Caco-2 (cell line): Measurements from ENCODE around the gene P4HA2. TPM values are rescaled to one million over a fixed set of nuclear protein-coding genes. Genes with fewer than 3 reads are reported as not detected.
A peak's percentile ranks its signal among the peaks of the same experiment; 100 is the strongest.

Experiments
- BruUV-seq: library from RNA; stranded (reverse); fragments of 400-500 nt; replicated peaks from 2 replicates; lab custom pipeline; 2021; lab: Mats Ljungman, UMichigan
- CTCF ChIA-PET: fragments of 300-600 bp; sonication (Branson Sonifier 250); formaldehyde crosslinking; loops from one replicate; lab custom pipeline; 2022; ENCODE audit warnings: antibody characterized with exemption; lab: Charles Lee
- POLR2A ChIA-PET: fragments of 300-600 bp; sonication (Branson Sonifier 250); formaldehyde crosslinking; loops from one replicate; lab custom pipeline; 2022; ENCODE audit warnings: antibody characterized with exemption; lab: Charles Lee
- DNase-seq, 2 experiments: peaks; one replicate each; pipeline versions ENCODE4 v3.0.0 to v3.0.0-alpha.2; 2020 to 2022
- H3K27me3 ChIP-seq: replicated peaks from 2 replicates; pipeline ENCODE4 v1.6.0; 2011; ENCODE audit warnings: low read length; ENCODE audit not compliant: control insufficient read depth, insufficient read depth
- H3K36me3 ChIP-seq: 2 replicates; pipeline ENCODE4 v1.5.1; 2011; ENCODE audit warnings: low read length; ENCODE audit not compliant: control insufficient read depth, insufficient read depth
- H3K4me1 ChIP-seq: fragments of 250-450 bp; sonication (Bioruptor Pico); 2 replicates; pipeline ENCODE4 v1.5.1; 2020; ENCODE audit warnings: mild to moderate bottlenecking
- H3K4me3 ChIP-seq: 2 replicates; pipeline ENCODE4 v1.5.1; 2011; ENCODE audit warnings: low read depth, mild to moderate bottlenecking, control low read depth, low read length
- H3K9me3 ChIP-seq: fragments of 250-450 bp; sonication (Bioruptor Pico); 2 replicates; pipeline ENCODE4 v1.5.1; 2020; ENCODE audit warnings: mild to moderate bottlenecking, moderate library complexity
- H3K27ac Mint-ChIP-seq: one replicate; pipeline ENCODE4 v1.8.0; 2022; ENCODE audit warnings: mixed read lengths; ENCODE audit not compliant: unreplicated experiment
- H3K27me3 Mint-ChIP-seq: one replicate; pipeline ENCODE4 v1.8.0; 2022; ENCODE audit warnings: mixed read lengths; ENCODE audit not compliant: insufficient read depth, unreplicated experiment
- H3K36me3 Mint-ChIP-seq: one replicate; pipeline ENCODE4 v1.8.0; 2022; ENCODE audit warnings: mild to moderate bottlenecking, mixed read lengths; ENCODE audit not compliant: insufficient read depth, unreplicated experiment
- H3K4me1 Mint-ChIP-seq: one replicate; pipeline ENCODE4 v1.8.0; 2022; ENCODE audit warnings: low read depth, mixed read lengths; ENCODE audit not compliant: unreplicated experiment
- H3K4me3 Mint-ChIP-seq: one replicate; pipeline ENCODE4 v1.8.0; 2022; ENCODE audit warnings: mild to moderate bottlenecking, moderate library complexity, mixed read lengths; ENCODE audit not compliant: unreplicated experiment
- H3K9me3 Mint-ChIP-seq: one replicate; pipeline ENCODE4 v1.8.0; 2022; ENCODE audit warnings: mixed read lengths; ENCODE audit not compliant: unreplicated experiment
- intact Hi-C: fragments of 100-400 bp; cut with micrococcal nuclease; formaldehyde crosslinking; loops from one replicate; pipeline ENCODE4 v1.10.0; 2022; ENCODE audit not compliant: unreplicated experiment
- total RNA-seq: library from RNA; stranded (reverse); gene quantifications from 2 replicates; pipeline ENCODE4 v1.2.3, GENCODE V29; 2022
- TF ChIP-seq, protein P1 (sequence below), 2 experiments: fragments of 200-600 bp in 1 of 2; IDR thresholded peaks; 1 replicate in 1 of 2; 2 replicates in 1 of 2; pipeline versions ENCODE4 v1.5.1 to v1.8.0; 2011 to 2022; ENCODE audit warnings: antibody characterized with exemption in 1 of 2, control low read depth in 1 of 2, inconsistent platforms in 1 of 2, low read depth in 1 of 2, low read length in 1 of 2, mild to moderate bottlenecking in 1 of 2, moderate library complexity in 1 of 2; ENCODE audit not compliant: insufficient read depth in 1 of 2, severe bottlenecking in 1 of 2, unreplicated experiment in 1 of 2

P4HA2 gene
- total RNA-seq, 1 experiment from 2014 or later, result 41.0 TPM

- peak; percentile 78 to 83 for DNase-seq
- no peaks in the 10 kb centered on the region for H3K4me1 ChIP-seq
- ChIA-PET CTCF (interaction anchor here (0.9 to 2.5 kb wide), 20 partner anchors 9 to 263 kb away, joined by 3 to 26 read pairs (median 6); partner anchors contain the start of genes IRF1, P4HA2, SLC22A4 and SLC22A5), POLR2A (interaction anchor here (0.6 to 1.5 kb wide), 4 partner anchors 131 to 253 kb away, joined by 3 read pairs; partner anchors contain the start of genes IRF1 and SLC22A5)
- no peaks in the 10 kb centered on the region for H3K9me3 ChIP-seq
- Mint-ChIP-seq H3K4me3 (no peak overlapping the region), H3K4me1 (no peaks in the 10 kb centered on the region), H3K27me3 (no peaks in the 10 kb centered on the region), H3K27ac (no peak overlapping the region), H3K9me3 (peaks cover 15% of the 10 kb centered on the region), H3K36me3 (no peaks in the 10 kb centered on the region)
- no peaks in the 10 kb centered on the region for H3K36me3 ChIP-seq
- H3K4me3 ChIP-seq, result no peak overlapping the region
- BruUV-seq, result no TSS peak
- TF ChIP-seq, protein P1, sequence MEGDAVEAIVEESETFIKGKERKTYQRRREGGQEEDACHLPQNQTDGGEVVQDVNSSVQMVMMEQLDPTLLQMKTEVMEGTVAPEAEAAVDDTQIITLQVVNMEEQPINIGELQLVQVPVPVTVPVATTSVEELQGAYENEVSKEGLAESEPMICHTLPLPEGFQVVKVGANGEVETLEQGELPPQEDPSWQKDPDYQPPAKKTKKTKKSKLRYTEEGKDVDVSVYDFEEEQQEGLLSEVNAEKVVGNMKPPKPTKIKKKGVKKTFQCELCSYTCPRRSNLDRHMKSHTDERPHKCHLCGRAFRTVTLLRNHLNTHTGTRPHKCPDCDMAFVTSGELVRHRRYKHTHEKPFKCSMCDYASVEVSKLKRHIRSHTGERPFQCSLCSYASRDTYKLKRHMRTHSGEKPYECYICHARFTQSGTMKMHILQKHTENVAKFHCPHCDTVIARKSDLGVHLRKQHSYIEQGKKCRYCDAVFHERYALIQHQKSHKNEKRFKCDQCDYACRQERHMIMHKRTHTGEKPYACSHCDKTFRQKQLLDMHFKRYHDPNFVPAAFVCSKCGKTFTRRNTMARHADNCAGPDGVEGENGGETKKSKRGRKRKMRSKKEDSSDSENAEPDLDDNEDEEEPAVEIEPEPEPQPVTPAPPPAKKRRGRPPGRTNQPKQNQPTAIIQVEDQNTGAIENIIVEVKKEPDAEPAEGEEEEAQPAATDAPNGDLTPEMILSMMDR (IDR thresholded peaks at IDR 0.05; ENCODE audit: insufficient read depth in 1 of 2, low read depth in 1 of 2, low read length in 1 of 2, severe bottlenecking in 1 of 2, unreplicated experiment in 1 of 2), result peak; percentile 66 to 88
- H3K27me3 ChIP-seq, result no peaks in the 10 kb centered on the region
- intact Hi-C loops, result loop anchor here (1.0 to 5.0 kb wide), 4 partner anchors 34 to 173 kb away; no protein-coding TSS in a partner anchor
These were observed 10.6 kb upstream of the P4HA2 start for GRCh38 chr5:132238169-132238744.

GRCh38 chr5:132237670-132238069 is 10.0 kb upstream of the P4HA2 start:
- TF ChIP-seq, protein P1 (IDR thresholded peaks at IDR 0.05; ENCODE audit: insufficient read depth in 1 of 2, low read depth in 1 of 2, low read length in 1 of 2, severe bottlenecking in 1 of 2, unreplicated experiment in 1 of 2), result no peak
- Histone ChIP-seq H3K27me3 (no peaks in the 10 kb centered on the region), H3K4me1 (no peaks in the 10 kb centered on the region), H3K9me3 (no peaks in the 10 kb centered on the region), H3K36me3 (no peaks in the 10 kb centered on the region), H3K4me3 (no peak overlapping the region)
- Mint-ChIP-seq H3K9me3 (peaks cover 10% of the 10 kb centered on the region), H3K27ac (no peak overlapping the region), H3K4me1 (no peaks in the 10 kb centered on the region), H3K27me3 (no peaks in the 10 kb centered on the region), H3K36me3 (no peaks in the 10 kb centered on the region), H3K4me3 (no peak overlapping the region)
- CTCF ChIA-PET, result interaction anchor here (0.9 to 2.5 kb wide), 21 partner anchors 8 to 263 kb away, joined by 3 to 26 read pairs (median 6); partner anchors contain the start of genes IRF1, P4HA2, SLC22A4 and SLC22A5
- DNase-seq, result peak in 1 of 2 experiments; percentile 10
- BruUV-seq, result no TSS peak
- POLR2A ChIA-PET, result interaction anchor here (0.7 to 1.5 kb wide), 3 partner anchors 72 to 173 kb away, joined by 3 read pairs; partner anchors contain the start of gene SLC22A5
- intact Hi-C loops, result loop anchor here (1.0 to 5.0 kb wide), 4 partner anchors 35 to 173 kb away; no protein-coding TSS in a partner anchor

DNA sequence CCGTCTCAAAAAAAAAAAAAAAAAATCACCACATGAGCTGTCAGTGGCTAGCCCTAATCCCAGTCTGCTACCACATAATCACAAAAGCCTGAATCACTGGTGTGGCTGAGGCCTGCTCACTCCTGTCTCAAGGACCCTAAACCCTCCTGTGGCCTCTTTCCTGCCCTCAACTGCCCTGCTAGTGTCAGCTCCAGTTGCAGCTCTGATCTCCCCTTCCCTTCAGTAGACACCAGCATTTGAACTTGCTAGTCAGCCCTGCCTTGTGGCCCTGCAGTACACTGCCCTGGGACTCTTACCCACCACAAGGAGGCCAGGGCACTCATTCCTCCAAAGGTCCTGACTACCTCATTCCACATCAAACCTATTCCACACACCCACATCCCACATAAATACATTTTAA is 9.5 kb upstream of the P4HA2 start:
- POLR2A ChIA-PET, result interaction anchor here (0.7 to 1.5 kb wide), 2 partner anchors 73 to 132 kb away, joined by 3 read pairs; partner anchors contain the start of gene SLC22A5
- no peak overlapping the region for H3K27ac Mint-ChIP-seq
- peaks cover 6% of the 10 kb centered on the region for H3K9me3 Mint-ChIP-seq
- BruUV-seq, result no TSS peak
- Histone ChIP-seq H3K27me3 (no peaks in the 10 kb centered on the region), H3K4me3 (no peak overlapping the region), H3K36me3 (no peaks in the 10 kb centered on the region), H3K4me1 (no peaks in the 10 kb centered on the region), H3K9me3 (no peaks in the 10 kb centered on the region)
- intact Hi-C loops, result loop anchor here (5.0 kb wide), 1 partner anchor 35 kb away; no protein-coding TSS in a partner anchor
- no peaks in the 10 kb centered on the region for H3K27me3 Mint-ChIP-seq
- CTCF ChIA-PET, result interaction anchor here (1.0 to 2.5 kb wide), 8 partner anchors 10 to 264 kb away, joined by 3 to 26 read pairs (median 6); partner anchors contain the start of genes P4HA2 and SLC22A4
- no peak overlapping the region for H3K4me3 Mint-ChIP-seq
- no peaks in the 10 kb centered on the region for H3K36me3 Mint-ChIP-seq
- DNase-seq, result peak in 1 of 2 experiments; percentile 17
- no peaks in the 10 kb centered on the region for H3K4me1 Mint-ChIP-seq
- TF ChIP-seq, protein P1 (IDR thresholded peaks at IDR 0.05; ENCODE audit: insufficient read depth in 1 of 2, low read depth in 1 of 2, low read length in 1 of 2, severe bottlenecking in 1 of 2, unreplicated experiment in 1 of 2), result no peak
